Liver (tissue), 9 donors: Measurements from ENCODE around the gene TSPOAP1. TPM values are rescaled to one million over a fixed set of nuclear protein-coding genes. Genes with fewer than 3 reads are reported as not detected.

Experiments
- DNase-seq: peaks from one replicate; pipeline ENCODE4 v3.0.0-alpha.2; 2017; ENCODE audit warnings: low spot score
- H3K27ac ChIP-seq, 2 donors: one replicate each; pipeline ENCODE4 v1.7.0; 2013; ENCODE audit warnings: inconsistent platforms in 2 of 2, low read length in 2 of 2, control low read depth in 1 of 2, low read depth in 1 of 2, mild to moderate bottlenecking in 1 of 2
- H3K27me3 ChIP-seq, 4 donors: one replicate each; pipeline versions ENCODE4 v1.6.1 to v1.7.0; 2013; ENCODE audit warnings: low read length in 3 of 4, inconsistent platforms in 1 of 4, mild to moderate bottlenecking in 1 of 4, moderate library complexity in 1 of 4; ENCODE audit not compliant: control insufficient read depth in 4 of 4, insufficient read depth in 4 of 4
- H3K36me3 ChIP-seq, 4 donors: one replicate each; pipeline versions ENCODE4 v1.6.1 to v1.7.0; 2013; ENCODE audit warnings: low read length in 3 of 4, mild to moderate bottlenecking in 3 of 4, low read depth in 1 of 4, moderate library complexity in 1 of 4; ENCODE audit not compliant: control insufficient read depth in 4 of 4, insufficient read depth in 3 of 4
- H3K4me1 ChIP-seq, 4 donors: one replicate each; pipeline versions ENCODE4 v1.6.1 to v1.7.0; 2013; ENCODE audit warnings: low read length in 3 of 4, mild to moderate bottlenecking in 3 of 4, moderate library complexity in 1 of 4; ENCODE audit not compliant: control insufficient read depth in 4 of 4, insufficient read depth in 4 of 4
- H3K4me3 ChIP-seq, 3 donors: one replicate each; pipeline versions ENCODE4 v1.6.1 to v1.7.0; 2013; ENCODE audit warnings: low read length in 3 of 3, control low read depth in 1 of 3, low read depth in 1 of 3, mild to moderate bottlenecking in 1 of 3
- H3K9ac ChIP-seq, 2 donors: one replicate each; pipeline ENCODE4 v1.7.0; 2013; ENCODE audit warnings: low read length in 2 of 2, mild to moderate bottlenecking in 2 of 2, moderate library complexity in 2 of 2, control low read depth in 1 of 2, low read depth in 1 of 2
- H3K9me3 ChIP-seq, 4 donors: one replicate each; pipeline versions ENCODE4 v1.6.1 to v1.7.0; 2013; ENCODE audit warnings: low read length in 3 of 4; ENCODE audit not compliant: control insufficient read depth in 4 of 4
- ATF3 ChIP-seq: IDR thresholded peaks from 2 replicates; pipeline ENCODE4 v1.6.1; 2016; ENCODE audit warnings: antibody characterized with exemption
- CTCF ChIP-seq: fragments of 150-350 bp; IDR thresholded peaks from 2 replicates; pipeline ENCODE4 v1.5.1; 2017; ENCODE audit warnings: improper control_type of control experiment, low read depth, low read length; ENCODE audit not compliant: missing input control
- FOXA1 ChIP-seq: IDR thresholded peaks from 2 replicates; pipeline ENCODE4 v1.6.1; 2016; ENCODE audit warnings: antibody characterized with exemption
- FOXA2 ChIP-seq: IDR thresholded peaks from 2 replicates; pipeline ENCODE4 v1.6.1; 2016; ENCODE audit warnings: antibody characterized with exemption
- GABPA ChIP-seq, 2 donors: IDR thresholded peaks in 1 of 2; conservative IDR thresholded peaks in 1 of 2; 2 replicates each; pipeline ENCODE4 v1.6.1; 2016; ENCODE audit warnings: antibody characterized with exemption in 2 of 2, mild to moderate bottlenecking in 1 of 2, moderate library complexity in 1 of 2
- HNF4A ChIP-seq, 2 donors: conservative IDR thresholded peaks; 2 replicates each; pipeline ENCODE4 v1.6.1; 2016; ENCODE audit warnings: antibody characterized with exemption in 2 of 2, mild to moderate bottlenecking in 2 of 2
- HNF4G ChIP-seq: IDR thresholded peaks from 2 replicates; pipeline ENCODE4 v1.6.1; 2016; ENCODE audit warnings: antibody characterized with exemption
- JUND ChIP-seq, 2 donors: IDR thresholded peaks; 2 replicates each; pipeline ENCODE4 v1.6.1; 2016; ENCODE audit warnings: antibody characterized with exemption in 2 of 2
- NR2F2 ChIP-seq: IDR thresholded peaks from 2 replicates; pipeline ENCODE4 v1.6.1; 2016; ENCODE audit warnings: antibody characterized with exemption
- RAD21 ChIP-seq, 2 donors: IDR thresholded peaks; 2 replicates each; pipeline ENCODE4 v1.6.1; 2016; ENCODE audit warnings: antibody characterized with exemption in 2 of 2, mild to moderate bottlenecking in 2 of 2
- RXRA ChIP-seq, 2 donors: IDR thresholded peaks; 2 replicates each; pipeline ENCODE4 v1.6.1; 2017 to 2018; ENCODE audit warnings: antibody characterized with exemption in 2 of 2, mild to moderate bottlenecking in 1 of 2
- SP1 ChIP-seq: IDR thresholded peaks from 2 replicates; pipeline ENCODE4 v1.6.1; 2018; ENCODE audit warnings: antibody characterized with exemption, mild to moderate bottlenecking
- TAF1 ChIP-seq: conservative IDR thresholded peaks from 2 replicates; pipeline ENCODE4 v1.6.1; 2016; ENCODE audit warnings: antibody characterized with exemption, mild to moderate bottlenecking
- YY1 ChIP-seq: IDR thresholded peaks from 2 replicates; pipeline ENCODE4 v1.6.1; 2016; ENCODE audit warnings: antibody characterized with exemption, mild to moderate bottlenecking
- WGBS: extraction: QIAGEN DNeasy Blood & Tissue Kit; methylation state at CpG from one replicate; pipeline ENCODE4 v1.1.7; 2013; 5-methylcytosine and 5-hydroxymethylcytosine counted together
- polyA plus RNA-seq, 2 donors: library from polyadenylated mRNA; stranded (reverse) in 1 of 2; unstranded in 1 of 2; fragments of 200-250 nt in 1 of 2; fragments of >200 nt in 1 of 2; fragmentation: Nextera tagmentation in 1 of 2; extraction: Ambion mirVana in 1 of 2; gene quantifications; one replicate each; pipeline versions ENCODE4 v1.2.1 to v1.2.3, GENCODE V29; 2013 to 2015
- total RNA-seq, 2 donors: library from RNA; depleted of rRNA; stranded (reverse); fragments of >200 nt; gene quantifications; one replicate each; pipeline ENCODE4 v1.2.3, GENCODE V29; 2014
- TF ChIP-seq, protein P1 (sequence below): IDR thresholded peaks from 2 replicates; pipeline ENCODE4 v1.6.1; 2016; ENCODE audit warnings: antibody characterized with exemption
- TF ChIP-seq, protein P2 (sequence below): IDR thresholded peaks from 2 replicates; pipeline ENCODE4 v1.6.1; 2016; ENCODE audit warnings: antibody characterized with exemption, mild to moderate bottlenecking
- donor health status: healthy.
- donor health status: healthy.
- donor health status: healthy.
- donor health status: healthy.
- donor health status: healthy.

Gene TSPOAP1
- total and polyA plus RNA-seq, 4 donors: 1.5 to 4.6 (median 2.6) TPM

GRCh38 chr17:58279016-58279711, 49.4 kb downstream of the TSPOAP1 start:
- H3K36me3 ChIP-seq: no peaks in the 10 kb centered on the region
- TF ChIP-seq NR2F2 (peak; percentile 1), RXRA (IDR thresholded peaks at IDR 0.05) (no peak)
- no peak overlapping the region for H3K9ac ChIP-seq
- H3K27ac ChIP-seq: no peak overlapping the region
- no peak for DNase-seq
- H3K27me3 ChIP-seq: peaks cover 0 to 3% (median 0%) of the 10 kb centered on the region in 4 donors
- 20% methylated on average over 60 of the region's 60 CpGs for WGBS
- no peaks in the 10 kb centered on the region for H3K9me3 ChIP-seq
- H3K4me3 ChIP-seq: peak overlapping the region in 2 of 3 donors; percentile 7 to 20
- peaks cover 0 to 9% (median 4%) of the 10 kb centered on the region in 4 donors for H3K4me1 ChIP-seq

DNA sequence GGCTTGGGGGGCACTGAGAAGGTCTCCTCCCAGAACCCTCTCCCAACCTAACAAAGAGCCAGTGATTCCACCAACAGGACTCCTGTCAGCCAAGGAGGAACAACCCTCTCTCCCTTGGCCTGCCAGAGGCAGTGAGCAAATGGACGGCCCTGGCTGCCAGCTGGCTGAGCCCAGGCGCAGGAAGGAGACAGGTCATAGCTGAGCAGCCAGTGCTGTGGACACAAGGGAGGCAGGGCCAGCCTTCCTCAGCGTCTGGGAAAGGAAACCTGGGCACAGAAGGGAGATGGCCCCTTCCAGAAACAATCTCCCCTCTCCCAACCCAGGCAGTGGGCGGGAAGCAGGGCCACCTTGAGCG, 50.0 kb downstream of the TSPOAP1 start:
- Histone ChIP-seq H3K9ac (no peak overlapping the region), H3K9me3 (no peaks in the 10 kb centered on the region), H3K27me3 (peaks cover 0 to 3% (median 0%) of the 10 kb centered on the region in 4 donors), H3K4me3 (peak overlapping the region in 2 of 3 donors; percentile 7 to 20), H3K4me1 (peaks cover 0 to 9% (median 4%) of the 10 kb centered on the region in 4 donors), H3K36me3 (no peaks in the 10 kb centered on the region), H3K27ac (no peak overlapping the region)
- WGBS: 37% methylated on average over 5 of the region's 5 CpGs
- peak; percentile 40 for TF ChIP-seq NR2F2
- no peak for TF ChIP-seq HNF4G
- no peak for TF ChIP-seq FOXA1
- TF ChIP-seq HNF4A (conservative IDR thresholded peaks at IDR 0.05): no peak
- no peak for DNase-seq

- no peak for DNase-seq
- Histone ChIP-seq H3K4me1 (peaks cover 0 to 9% (median 4%) of the 10 kb centered on the region in 4 donors), H3K36me3 (no peaks in the 10 kb centered on the region), H3K4me3 (no peak overlapping the region), H3K27ac (no peak overlapping the region), H3K9me3 (no peaks in the 10 kb centered on the region), H3K27me3 (peaks cover 0 to 3% (median 0%) of the 10 kb centered on the region in 4 donors), H3K9ac (no peak overlapping the region)
- TF ChIP-seq NR2F2 (no peak), JUND (IDR thresholded peaks at IDR 0.05) (no peak), CTCF (no peak), FOXA2 (no peak), HNF4G (no peak), ATF3 (no peak), RXRA (IDR thresholded peaks at IDR 0.05) (no peak), SP1 (no peak), RAD21 (IDR thresholded peaks at IDR 0.05) (no peak), YY1 (no peak), TAF1 (no peak), FOXA1 (no peak), GABPA (IDR thresholded peaks at IDR 0.05 in 1 of 2, conservative IDR thresholded peaks at IDR 0.05 in 1 of 2) (no peak)
- TF ChIP-seq, protein P1, sequence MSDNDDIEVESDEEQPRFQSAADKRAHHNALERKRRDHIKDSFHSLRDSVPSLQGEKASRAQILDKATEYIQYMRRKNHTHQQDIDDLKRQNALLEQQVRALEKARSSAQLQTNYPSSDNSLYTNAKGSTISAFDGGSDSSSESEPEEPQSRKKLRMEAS: no peak
- TF ChIP-seq, protein P2, sequence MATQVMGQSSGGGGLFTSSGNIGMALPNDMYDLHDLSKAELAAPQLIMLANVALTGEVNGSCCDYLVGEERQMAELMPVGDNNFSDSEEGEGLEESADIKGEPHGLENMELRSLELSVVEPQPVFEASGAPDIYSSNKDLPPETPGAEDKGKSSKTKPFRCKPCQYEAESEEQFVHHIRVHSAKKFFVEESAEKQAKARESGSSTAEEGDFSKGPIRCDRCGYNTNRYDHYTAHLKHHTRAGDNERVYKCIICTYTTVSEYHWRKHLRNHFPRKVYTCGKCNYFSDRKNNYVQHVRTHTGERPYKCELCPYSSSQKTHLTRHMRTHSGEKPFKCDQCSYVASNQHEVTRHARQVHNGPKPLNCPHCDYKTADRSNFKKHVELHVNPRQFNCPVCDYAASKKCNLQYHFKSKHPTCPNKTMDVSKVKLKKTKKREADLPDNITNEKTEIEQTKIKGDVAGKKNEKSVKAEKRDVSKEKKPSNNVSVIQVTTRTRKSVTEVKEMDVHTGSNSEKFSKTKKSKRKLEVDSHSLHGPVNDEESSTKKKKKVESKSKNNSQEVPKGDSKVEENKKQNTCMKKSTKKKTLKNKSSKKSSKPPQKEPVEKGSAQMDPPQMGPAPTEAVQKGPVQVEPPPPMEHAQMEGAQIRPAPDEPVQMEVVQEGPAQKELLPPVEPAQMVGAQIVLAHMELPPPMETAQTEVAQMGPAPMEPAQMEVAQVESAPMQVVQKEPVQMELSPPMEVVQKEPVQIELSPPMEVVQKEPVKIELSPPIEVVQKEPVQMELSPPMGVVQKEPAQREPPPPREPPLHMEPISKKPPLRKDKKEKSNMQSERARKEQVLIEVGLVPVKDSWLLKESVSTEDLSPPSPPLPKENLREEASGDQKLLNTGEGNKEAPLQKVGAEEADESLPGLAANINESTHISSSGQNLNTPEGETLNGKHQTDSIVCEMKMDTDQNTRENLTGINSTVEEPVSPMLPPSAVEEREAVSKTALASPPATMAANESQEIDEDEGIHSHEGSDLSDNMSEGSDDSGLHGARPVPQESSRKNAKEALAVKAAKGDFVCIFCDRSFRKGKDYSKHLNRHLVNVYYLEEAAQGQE: no peak
- WGBS: 86% methylated on average over 36 of the region's 36 CpGs
Measured at GRCh38 chr17:58277802-58278595, 50.6 kb downstream of the TSPOAP1 start.
